Mucosa of descending colon (tissue), 3 donors: ENCODE results near the gene SLC66A3. TPM values are rescaled to one million over a fixed set of nuclear protein-coding genes. Genes with fewer than 3 reads are reported as not detected.

Experiments used
- ATAC-seq: fragments of 200-7000 bp; cut with Tn5 transposase; one replicate; pipeline ENCODE4 v1.9.1; 2020; ENCODE audit warnings: mild to moderate bottlenecking, moderate library complexity
- DNase-seq, 3 donors: peaks; one replicate each; pipeline ENCODE4 v3.0.0-alpha.2; 2020
- H3K36me3 ChIP-seq: fragments of 200-600 bp; one replicate; pipeline ENCODE4 v1.8.0; 2021; ENCODE audit warnings: low read depth, mild to moderate bottlenecking
- H3K4me1 ChIP-seq: fragments of 200-600 bp; one replicate; pipeline ENCODE4 v1.8.0; 2021; ENCODE audit warnings: low read depth, mild to moderate bottlenecking
- H3K4me3 ChIP-seq: fragments of 200-600 bp; one replicate; pipeline ENCODE4 v1.8.0; 2021; ENCODE audit warnings: mild to moderate bottlenecking
- H3K9me3 ChIP-seq: fragments of 200-600 bp; one replicate; pipeline ENCODE4 v1.8.0; 2021; ENCODE audit warnings: mild to moderate bottlenecking
- intact Hi-C, 2 donors: fragments of 100-400 bp; cut with DNase I in 1 of 2; cut with micrococcal nuclease in 1 of 2; formaldehyde crosslinking; loops; one replicate each; pipeline versions ENCODE4 v1.11.0 to v1.11.1; 2022; cut with DNase I, micrococcal nuclease
- total RNA-seq, 3 donors: library from RNA; stranded (reverse); fragmentation: NEBNext Ultra II Directional in 2 of 3; extraction: Animal tissue kit (Norgen Biotek cat#: 25700) in 2 of 3; gene quantifications; one replicate each; pipeline versions ENCODE4 v1.2.1 to v1.2.4, GENCODE V29; 2021 to 2023
- TF ChIP-seq, protein P1 (sequence below): fragments of 200-600 bp; IDR thresholded peaks from one replicate; pipeline ENCODE4 v1.8.0; 2022; ENCODE audit warnings: antibody characterized with exemption, mild to moderate bottlenecking
- donor health status: DM: no; HTN: no; CAD: no; lungs with moderate emphysema.
- donor health status: DM: no; HTN: no; CAD: no.
- donor health status: DM: no; HTN: yes; CAD: no.

SLC66A3 gene
- total RNA-seq, 3 donors from 2014 or later: 9.4 to 14.2 (median 12.1) TPM

DNA sequence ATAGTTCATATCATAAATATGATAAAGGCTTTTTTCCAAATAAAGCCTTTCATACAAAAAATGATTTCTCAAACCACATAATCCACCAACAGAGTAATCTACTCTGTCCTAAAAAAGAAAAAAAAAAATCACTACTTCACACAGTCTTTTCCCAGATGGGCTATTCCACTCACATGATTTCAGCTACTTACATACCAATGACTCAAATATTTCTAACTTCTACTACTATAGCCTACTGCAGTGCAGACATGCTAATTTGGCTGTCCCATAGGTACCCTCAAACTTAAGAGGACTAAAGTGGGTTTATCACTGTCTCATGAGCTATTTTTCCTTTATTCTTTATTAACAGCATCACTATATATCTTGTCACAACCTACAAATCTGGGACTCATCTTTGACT is 57.4 kb downstream of the SLC66A3 start:
- Histone ChIP-seq H3K36me3 (no peaks in the 10 kb centered on the region), H3K4me1 (no peaks in the 10 kb centered on the region), H3K9me3 (no peaks in the 10 kb centered on the region), H3K4me3 (no peak overlapping the region)
- ATAC-seq (no peak), DNase-seq (no peak)
- TF ChIP-seq, protein P1, sequence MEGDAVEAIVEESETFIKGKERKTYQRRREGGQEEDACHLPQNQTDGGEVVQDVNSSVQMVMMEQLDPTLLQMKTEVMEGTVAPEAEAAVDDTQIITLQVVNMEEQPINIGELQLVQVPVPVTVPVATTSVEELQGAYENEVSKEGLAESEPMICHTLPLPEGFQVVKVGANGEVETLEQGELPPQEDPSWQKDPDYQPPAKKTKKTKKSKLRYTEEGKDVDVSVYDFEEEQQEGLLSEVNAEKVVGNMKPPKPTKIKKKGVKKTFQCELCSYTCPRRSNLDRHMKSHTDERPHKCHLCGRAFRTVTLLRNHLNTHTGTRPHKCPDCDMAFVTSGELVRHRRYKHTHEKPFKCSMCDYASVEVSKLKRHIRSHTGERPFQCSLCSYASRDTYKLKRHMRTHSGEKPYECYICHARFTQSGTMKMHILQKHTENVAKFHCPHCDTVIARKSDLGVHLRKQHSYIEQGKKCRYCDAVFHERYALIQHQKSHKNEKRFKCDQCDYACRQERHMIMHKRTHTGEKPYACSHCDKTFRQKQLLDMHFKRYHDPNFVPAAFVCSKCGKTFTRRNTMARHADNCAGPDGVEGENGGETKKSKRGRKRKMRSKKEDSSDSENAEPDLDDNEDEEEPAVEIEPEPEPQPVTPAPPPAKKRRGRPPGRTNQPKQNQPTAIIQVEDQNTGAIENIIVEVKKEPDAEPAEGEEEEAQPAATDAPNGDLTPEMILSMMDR: no peak
- intact Hi-C loops: no loop called here

DNA sequence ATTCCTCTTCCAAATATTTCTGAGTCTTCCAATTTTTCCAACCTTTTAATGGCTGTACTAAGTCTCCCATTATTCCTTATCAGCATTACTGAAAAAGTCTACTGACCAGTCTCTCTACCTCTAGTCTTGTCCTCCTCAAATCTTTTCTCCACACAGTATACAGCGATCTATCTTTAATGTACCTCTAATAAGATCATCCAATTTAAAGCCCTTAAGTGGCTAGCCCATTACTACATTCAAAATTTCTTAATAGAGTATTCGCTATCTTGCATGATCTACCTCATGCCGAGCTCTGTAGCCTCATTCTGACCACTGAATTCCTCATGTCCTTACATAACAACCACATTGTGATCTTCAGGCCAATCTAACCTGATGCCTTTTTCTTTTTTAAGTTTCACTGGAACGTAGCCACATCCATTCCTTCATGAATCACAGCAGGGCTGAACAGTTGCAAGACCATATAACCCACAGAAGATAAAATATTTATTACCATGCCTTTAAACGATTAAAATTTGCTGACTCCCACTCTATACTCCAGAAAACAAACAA is 57.9 kb downstream of the SLC66A3 start:
- no peaks in the 10 kb centered on the region for H3K36me3 ChIP-seq
- ATAC-seq (no peak), DNase-seq (no peak)
- no peaks in the 10 kb centered on the region for H3K4me1 ChIP-seq
- intact Hi-C loops: no loop called here
- TF ChIP-seq, protein P1: no peak
- no peaks in the 10 kb centered on the region for H3K9me3 ChIP-seq
- no peak overlapping the region for H3K4me3 ChIP-seq

DNA sequence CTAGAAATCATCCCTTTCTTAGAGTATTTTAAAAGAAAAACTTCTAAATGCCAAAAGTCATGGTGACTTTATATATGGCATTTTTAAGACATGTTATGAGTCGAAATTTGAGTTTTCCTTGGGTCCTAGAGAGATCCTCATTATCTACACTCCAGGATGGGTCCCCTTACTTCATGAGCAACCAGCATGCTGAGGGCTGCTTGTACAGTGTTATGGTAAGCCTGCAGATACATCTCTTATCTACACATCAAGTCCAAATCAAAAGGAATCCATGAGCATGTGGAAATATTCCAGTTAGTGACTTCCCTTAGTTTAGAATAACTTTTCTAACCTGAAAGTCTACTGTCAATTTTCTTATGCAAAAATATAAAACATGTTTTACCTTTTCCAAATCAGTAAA is 58.7 kb downstream of the SLC66A3 start:
- TF ChIP-seq, protein P1: no peak
- no peak overlapping the region for H3K4me3 ChIP-seq
- H3K9me3 ChIP-seq: no peaks in the 10 kb centered on the region
- DNase-seq: no peak
- no peak for ATAC-seq
- no peaks in the 10 kb centered on the region for H3K4me1 ChIP-seq
- intact Hi-C loops: no loop called here
- H3K36me3 ChIP-seq: no peaks in the 10 kb centered on the region

DNA sequence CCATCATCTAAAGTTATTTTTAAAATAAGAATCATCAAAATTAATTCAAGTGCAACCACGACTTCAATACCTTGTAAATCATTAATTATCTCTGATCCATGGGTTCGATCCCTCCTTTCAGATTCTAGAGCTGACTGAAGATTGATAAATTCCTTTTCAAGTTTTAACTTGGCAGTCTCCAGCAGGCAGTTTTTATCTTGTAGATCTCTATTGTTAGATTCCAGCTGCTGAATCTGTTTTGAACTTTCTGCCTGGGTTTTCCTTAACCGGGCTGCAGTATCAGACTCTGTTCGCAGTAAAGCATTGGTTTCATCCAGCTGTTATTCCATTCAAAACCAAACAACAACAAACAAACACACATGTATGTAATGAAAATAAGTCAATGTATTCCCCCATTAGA is 59.5 kb downstream of the SLC66A3 start:
- ATAC-seq (no peak), DNase-seq (no peak)
- Histone ChIP-seq H3K36me3 (no peaks in the 10 kb centered on the region), H3K4me1 (no peaks in the 10 kb centered on the region), H3K4me3 (no peak overlapping the region), H3K9me3 (no peaks in the 10 kb centered on the region)
- intact Hi-C loops: no loop called here
- TF ChIP-seq, protein P1: no peak

DNA sequence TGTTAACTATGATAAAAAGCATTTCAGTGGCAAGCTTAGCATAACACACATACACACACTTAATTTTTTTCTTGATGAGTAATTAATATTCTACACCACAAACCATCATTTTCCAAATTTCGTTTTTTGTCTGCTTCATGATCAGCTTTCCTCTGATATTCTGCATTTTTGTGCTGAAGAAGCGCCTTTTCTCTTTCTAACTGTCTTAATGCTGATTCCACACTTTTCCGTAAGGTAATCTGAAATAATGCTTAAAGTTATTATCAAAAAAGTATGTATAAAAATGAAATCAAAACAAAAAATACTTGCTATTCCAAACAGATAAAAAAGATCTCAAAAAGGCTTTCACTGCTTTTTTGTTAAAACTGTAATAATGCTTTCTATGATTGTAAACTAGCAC is 60.1 kb downstream of the SLC66A3 start:
- intact Hi-C loops: no loop called here
- no peaks in the 10 kb centered on the region for H3K4me1 ChIP-seq
- ATAC-seq (no peak), DNase-seq (no peak)
- H3K9me3 ChIP-seq: no peaks in the 10 kb centered on the region
- no peak overlapping the region for H3K4me3 ChIP-seq
- TF ChIP-seq, protein P1: no peak
- H3K36me3 ChIP-seq: no peaks in the 10 kb centered on the region

DNA sequence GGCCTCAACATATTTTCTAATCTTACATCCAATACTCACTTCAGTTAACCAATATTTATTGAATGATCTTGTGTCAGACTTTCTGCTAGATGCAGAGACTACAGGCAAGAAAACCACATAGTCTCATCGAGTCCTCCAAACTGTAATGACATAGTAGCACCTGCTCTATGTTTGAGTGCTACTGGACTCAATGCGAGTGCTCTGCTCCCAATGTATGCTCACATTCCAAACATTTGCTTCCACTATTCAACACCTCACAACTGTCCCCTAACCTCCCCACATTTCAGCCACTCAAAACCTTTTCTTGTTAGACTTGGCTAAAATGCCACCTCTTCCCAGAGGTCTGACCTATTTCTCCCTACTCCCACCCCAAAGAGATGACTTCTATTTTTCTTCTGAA is 65.2 kb downstream of the SLC66A3 start:
- TF ChIP-seq, protein P1: no peak
- Histone ChIP-seq H3K9me3 (no peaks in the 10 kb centered on the region), H3K4me1 (no peaks in the 10 kb centered on the region), H3K36me3 (no peaks in the 10 kb centered on the region), H3K4me3 (no peak overlapping the region)
- ATAC-seq: no peak
- no peak for DNase-seq
- intact Hi-C loops: no loop called here
